Measurements from ENCODE around the gene DNASE1L1.

Gene DNASE1L1

GRCh38 chrX:154382483-154383069 lies 26.5 kb downstream of the DNASE1L1 start:
- DNase-seq (ENCODE audit: low spot score) = no peak

- no peak for DNase-seq (ENCODE audit: low spot score)
Measured at GRCh38 chrX:154381271-154381670, 27.8 kb downstream of the DNASE1L1 start.

- no peak for DNase-seq (ENCODE audit: low spot score)
Measured at GRCh38 chrX:154380787-154381186, 28.3 kb downstream of the DNASE1L1 start.

GRCh38 chrX:154380153-154380552 lies 28.9 kb downstream of the DNASE1L1 start:
- no peak for DNase-seq (ENCODE audit: low spot score)

GRCh38 chrX:154379569-154379951 lies 29.5 kb downstream of the DNASE1L1 start:
- DNase-seq (ENCODE audit: low spot score) = no peak

- peak; percentile 95 for DNase-seq (ENCODE audit: low spot score)
Measured at GRCh38 chrX:154378799-154379568, 30.1 kb downstream of the DNASE1L1 start, which contains the start of gene EMD. EMD (plus strand) TSS chrX:154379295; CDS start chrX:154379485, 190 bp downstream.

- DNase-seq (ENCODE audit: low spot score) = peak; percentile 95
Measured at GRCh38 chrX:154378059-154378798, 30.8 kb downstream of the DNASE1L1 start.

GRCh38 chrX:154376774-154377173 lies 32.3 kb downstream of the DNASE1L1 start:
- no peak for DNase-seq (ENCODE audit: low spot score)

- no peak for DNase-seq (ENCODE audit: low spot score)
Measured at GRCh38 chrX:154375156-154375504, 33.9 kb downstream of the DNASE1L1 start.

GRCh38 chrX:154374313-154375155 lies 34.5 kb downstream of the DNASE1L1 start, which contains the start of gene FLNA:
FLNA (minus strand) TSS chrX:154374634; CDS start chrX:154371245, 3,389 bp downstream.
- peak; percentile 28 for DNase-seq (ENCODE audit: low spot score)

GRCh38 chrX:154373340-154374306 lies 35.4 kb downstream of the DNASE1L1 start:
- DNase-seq (ENCODE audit: low spot score) = no peak

- DNase-seq (ENCODE audit: low spot score) = peak; percentile 42
Measured at GRCh38 chrX:154372612-154373022, 36.4 kb downstream of the DNASE1L1 start.

- DNase-seq (ENCODE audit: low spot score) = no peak
Measured at GRCh38 chrX:154371789-154372300, 37.2 kb downstream of the DNASE1L1 start.

- DNase-seq (ENCODE audit: low spot score) = peak; percentile 93
Measured at GRCh38 chrX:154371017-154371788, 37.9 kb downstream of the DNASE1L1 start.

- DNase-seq (ENCODE audit: low spot score) = no peak
Measured at GRCh38 chrX:154370300-154371016, 38.6 kb downstream of the DNASE1L1 start.

- peak; percentile 74 for DNase-seq (ENCODE audit: low spot score)
Measured at GRCh38 chrX:154369449-154370299, 39.4 kb downstream of the DNASE1L1 start.

GRCh38 chrX:154368630-154369448 lies 40.2 kb downstream of the DNASE1L1 start:
- peak; percentile 95 for DNase-seq (ENCODE audit: low spot score)

Data from activated CD4-positive, alpha-beta T cell treated with anti-CD3 and anti-CD28 coated beads, Interleukin-2, Interleukin-4, amounts not matched to agents 100 ng/mL and 50 ng/mL, durations not matched to agents 16 hours and 8 hours (primary cell).